GM10266 (cell line): Measurements from ENCODE around the gene CSK.
A peak's percentile ranks its signal among the peaks of the same experiment; 100 is the strongest.

Experiments
- DNase-seq: peaks from one replicate; pipeline ENCODE4 v3.0.0; 2012; ENCODE audit errors: extremely low spot score
- CTCF ChIP-seq: IDR thresholded peaks from 2 replicates; pipeline ENCODE4 v1.5.1; 2012; ENCODE audit warnings: mild to moderate bottlenecking, low read depth; ENCODE audit not compliant: control insufficient read depth, insufficient read depth; ENCODE audit errors: missing control alignments

CSK gene

GRCh38 chr15:74770211-74770903, 11.5 kb upstream of the CSK start:
- no peak for DNase-seq
- no peak for TF ChIP-seq CTCF

GRCh38 chr15:74773329-74773728, 8.6 kb upstream of the CSK start:
- no peak for TF ChIP-seq CTCF
- DNase-seq = no peak

GRCh38 chr15:74773731-74774252, 8.1 kb upstream of the CSK start:
- DNase-seq = no peak
- TF ChIP-seq CTCF = no peak

GRCh38 chr15:74775132-74775562, 6.7 kb upstream of the CSK start:
- no peak for TF ChIP-seq CTCF
- no peak for DNase-seq

GRCh38 chr15:74775894-74776293, 6.0 kb upstream of the CSK start:
- no peak for DNase-seq
- TF ChIP-seq CTCF = no peak

- TF ChIP-seq CTCF = no peak
- peak; percentile 85 for DNase-seq
These were observed 4.8 kb upstream of the CSK start for GRCh38 chr15:74776821-74777768.
